Measurements from ENCODE around the gene CYBC1. TPM values are rescaled to one million over a fixed set of nuclear protein-coding genes. Genes with fewer than 3 reads are reported as not detected.

CYBC1 gene
- total RNA-seq, 1 experiment from 2014 or later = 92.4 TPM

- H3K4me3 ChIP-seq (ENCODE audit: low read length) = no peak overlapping the region
- H3K9me3 ChIP-seq (ENCODE audit: low read length) = no peaks in the 10 kb centered on the region
- no peaks in the 10 kb centered on the region for H3K9me2 ChIP-seq (replicated peaks; ENCODE audit: insufficient read depth, low read length)
- H3K27ac ChIP-seq (ENCODE audit: low read length) = no peak overlapping the region
- no peaks in the 10 kb centered on the region for H3K36me3 ChIP-seq (ENCODE audit: insufficient read depth, low read length)
- no peak overlapping the region for H3K9ac ChIP-seq (ENCODE audit: low read length)
- no peaks in the 10 kb centered on the region for H3K27me3 ChIP-seq (ENCODE audit: low read length)
- H3K79me2 ChIP-seq (ENCODE audit: low read length) = no peaks in the 10 kb centered on the region
- no peak overlapping the region for H2AFZ ChIP-seq (ENCODE audit: low read length)
- no peak overlapping the region for H3K4me2 ChIP-seq (ENCODE audit: low read depth, low read length, poor library complexity, severe bottlenecking)
- no peak for DNase-seq
- no peaks in the 10 kb centered on the region; the same call in 1 of the 2 replicates for H4K20me1 ChIP-seq (ENCODE audit: insufficient read depth, low read depth, low read length)
- H3K4me1 ChIP-seq (ENCODE audit: low read length) = peaks cover 17% of the 10 kb centered on the region
These were observed 42.2 kb upstream of the CYBC1 start for GRCh38 chr17:82492643-82493225.

GRCh38 chr17:82491533-82491932 lies 41.0 kb upstream of the CYBC1 start:
- no peaks in the 10 kb centered on the region for H3K79me2 ChIP-seq (ENCODE audit: low read length)
- DNase-seq = no peak
- no peak overlapping the region for H3K4me3 ChIP-seq (ENCODE audit: low read length)
- no peaks in the 10 kb centered on the region for H3K27me3 ChIP-seq (ENCODE audit: low read length)
- no peaks in the 10 kb centered on the region; the same call in 1 of the 2 replicates for H4K20me1 ChIP-seq (ENCODE audit: insufficient read depth, low read depth, low read length)
- H3K9ac ChIP-seq (ENCODE audit: low read length) = no peak overlapping the region
- no peak overlapping the region for H3K27ac ChIP-seq (ENCODE audit: low read length)
- H3K9me2 ChIP-seq (replicated peaks; ENCODE audit: insufficient read depth, low read length) = no peaks in the 10 kb centered on the region
- no peaks in the 10 kb centered on the region for H3K36me3 ChIP-seq (ENCODE audit: insufficient read depth, low read length)
- H3K9me3 ChIP-seq (ENCODE audit: low read length) = no peaks in the 10 kb centered on the region
- peaks cover 8% of the 10 kb centered on the region for H3K4me1 ChIP-seq (ENCODE audit: low read length)
- no peak overlapping the region for H2AFZ ChIP-seq (ENCODE audit: low read length)
- no peak overlapping the region for H3K4me2 ChIP-seq (ENCODE audit: low read depth, low read length, poor library complexity, severe bottlenecking)

- Histone ChIP-seq H3K4me2 (ENCODE audit: low read depth, low read length, poor library complexity, severe bottlenecking) (no peak overlapping the region), H3K36me3 (ENCODE audit: insufficient read depth, low read length) (no peaks in the 10 kb centered on the region), H3K9ac (ENCODE audit: low read length) (no peak overlapping the region), H3K9me2 (replicated peaks; ENCODE audit: insufficient read depth, low read length) (no peaks in the 10 kb centered on the region), H3K9me3 (ENCODE audit: low read length) (no peaks in the 10 kb centered on the region), H3K27ac (ENCODE audit: low read length) (no peak overlapping the region), H3K4me1 (ENCODE audit: low read length) (peaks cover 7% of the 10 kb centered on the region), H2AFZ (ENCODE audit: low read length) (no peak overlapping the region), H3K27me3 (ENCODE audit: low read length) (no peaks in the 10 kb centered on the region), H3K4me3 (ENCODE audit: low read length) (no peak overlapping the region), H3K79me2 (ENCODE audit: low read length) (no peaks in the 10 kb centered on the region), H4K20me1 (ENCODE audit: insufficient read depth, low read depth, low read length) (no peaks in the 10 kb centered on the region; the same call in 1 of the 2 replicates)
- DNase-seq = peak; percentile 27
These were observed 40.6 kb upstream of the CYBC1 start for GRCh38 chr17:82491196-82491530.

DNA sequence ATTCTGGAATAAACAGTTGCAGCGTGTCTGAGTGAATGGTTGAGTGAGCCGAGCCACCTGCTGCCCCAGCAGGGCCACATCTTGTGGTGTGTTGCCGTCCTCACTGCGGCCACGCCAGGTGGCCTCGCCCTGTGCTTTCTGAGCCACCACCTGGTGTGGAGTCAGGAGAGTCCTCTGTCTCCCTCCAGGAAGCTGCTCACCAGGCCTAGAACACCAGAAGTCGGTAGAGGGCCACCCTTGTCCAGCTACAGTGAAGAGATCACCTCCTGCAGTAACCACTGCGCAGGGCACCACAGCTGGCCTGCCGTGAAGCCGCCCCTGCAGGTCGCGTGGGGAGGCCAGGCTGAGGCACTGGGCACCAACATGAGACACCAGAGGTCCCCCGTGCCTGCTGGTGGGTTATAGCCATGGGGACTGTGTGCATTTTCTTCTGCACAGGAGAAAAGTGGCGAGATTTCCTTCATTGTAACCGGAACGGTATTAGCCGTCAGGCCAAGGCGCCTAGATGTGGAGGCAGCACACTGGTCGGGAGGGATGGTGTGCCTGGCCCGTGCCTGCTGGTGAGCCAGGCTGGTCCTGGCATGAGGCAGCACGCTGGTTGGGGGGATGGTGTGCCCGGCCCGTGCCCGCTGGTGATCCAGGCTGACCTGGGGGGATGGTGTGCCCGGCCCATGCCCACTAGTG lies 40.1 kb upstream of the CYBC1 start:
- Histone ChIP-seq H3K27me3 (ENCODE audit: low read length) (no peaks in the 10 kb centered on the region), H3K4me1 (ENCODE audit: low read length) (peaks cover 7% of the 10 kb centered on the region), H3K4me3 (ENCODE audit: low read length) (no peak overlapping the region), H4K20me1 (ENCODE audit: insufficient read depth, low read depth, low read length) (no peaks in the 10 kb centered on the region; the same call in 1 of the 2 replicates), H2AFZ (ENCODE audit: low read length) (no peak overlapping the region), H3K9me3 (ENCODE audit: low read length) (no peaks in the 10 kb centered on the region), H3K4me2 (ENCODE audit: low read depth, low read length, poor library complexity, severe bottlenecking) (no peak overlapping the region), H3K9ac (ENCODE audit: low read length) (no peak overlapping the region), H3K36me3 (ENCODE audit: insufficient read depth, low read length) (no peaks in the 10 kb centered on the region), H3K27ac (ENCODE audit: low read length) (no peak overlapping the region), H3K79me2 (ENCODE audit: low read length) (no peaks in the 10 kb centered on the region), H3K9me2 (replicated peaks; ENCODE audit: insufficient read depth, low read length) (no peaks in the 10 kb centered on the region)
- no peak for DNase-seq

DNA sequence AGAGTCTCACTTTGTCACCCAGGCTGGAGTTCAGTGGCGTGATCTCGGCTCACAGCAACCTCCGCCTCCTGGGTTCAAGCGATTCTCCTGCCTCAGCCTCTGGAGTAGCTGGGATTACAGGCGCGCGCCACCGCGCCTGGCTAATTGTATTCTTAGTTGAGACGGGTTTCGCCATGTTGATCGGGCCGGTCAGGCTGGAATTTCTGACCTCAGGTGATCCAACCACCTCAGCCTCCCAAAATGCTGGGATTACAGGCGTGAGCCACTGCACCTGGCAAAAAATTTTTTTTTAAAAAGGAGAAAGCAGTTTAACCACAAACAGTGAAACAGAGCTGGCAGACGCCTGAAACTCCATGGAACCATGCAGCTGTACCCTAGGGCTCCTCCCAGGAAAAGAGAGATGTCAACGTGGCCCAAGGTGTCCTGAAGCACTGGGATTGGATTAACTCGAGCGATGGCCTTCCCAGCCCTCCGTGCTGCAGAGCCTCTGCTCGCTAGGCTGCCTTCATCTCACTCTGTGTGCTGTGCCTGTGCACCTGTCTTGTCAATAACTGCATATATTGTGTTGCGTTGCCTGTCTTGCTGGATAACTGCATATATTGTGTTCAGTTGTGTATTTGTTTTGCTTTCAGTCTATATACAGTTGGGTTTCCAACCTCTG lies 39.4 kb upstream of the CYBC1 start:
- peaks cover 7% of the 10 kb centered on the region for H3K4me1 ChIP-seq (ENCODE audit: low read length)
- H3K9ac ChIP-seq (ENCODE audit: low read length) = no peak overlapping the region
- H4K20me1 ChIP-seq (ENCODE audit: insufficient read depth, low read depth, low read length) = no peaks in the 10 kb centered on the region; the same call in 1 of the 2 replicates

GRCh38 chr17:82489117-82489516 lies 38.6 kb upstream of the CYBC1 start:
- Histone ChIP-seq H3K4me2 (ENCODE audit: low read depth, low read length, poor library complexity, severe bottlenecking) (no peak overlapping the region), H3K4me1 (ENCODE audit: low read length) (peaks cover 3% of the 10 kb centered on the region), H3K9me2 (replicated peaks; ENCODE audit: insufficient read depth, low read length) (no peaks in the 10 kb centered on the region), H3K27me3 (ENCODE audit: low read length) (no peaks in the 10 kb centered on the region), H3K79me2 (ENCODE audit: low read length) (no peaks in the 10 kb centered on the region), H3K4me3 (ENCODE audit: low read length) (no peak overlapping the region), H3K9me3 (ENCODE audit: low read length) (no peaks in the 10 kb centered on the region), H3K9ac (ENCODE audit: low read length) (no peak overlapping the region), H2AFZ (ENCODE audit: low read length) (no peak overlapping the region), H3K27ac (ENCODE audit: low read length) (no peak overlapping the region), H4K20me1 (ENCODE audit: insufficient read depth, low read depth, low read length) (no peaks in the 10 kb centered on the region; the same call in 1 of the 2 replicates), H3K36me3 (ENCODE audit: insufficient read depth, low read length) (peaks cover 5% of the 10 kb centered on the region; the same call in 1 of the 2 replicates)
- no peak for DNase-seq

More for the DNA sequence above, 39.4 kb upstream of the CYBC1 start:
- Histone ChIP-seq H3K9me2 (replicated peaks; ENCODE audit: insufficient read depth, low read length) (no peaks in the 10 kb centered on the region), H3K27me3 (ENCODE audit: low read length) (no peaks in the 10 kb centered on the region), H3K4me2 (ENCODE audit: low read depth, low read length, poor library complexity, severe bottlenecking) (no peak overlapping the region), H2AFZ (ENCODE audit: low read length) (no peak overlapping the region), H3K36me3 (ENCODE audit: insufficient read depth, low read length) (no peaks in the 10 kb centered on the region), H3K4me3 (ENCODE audit: low read length) (no peak overlapping the region), H3K9me3 (ENCODE audit: low read length) (no peaks in the 10 kb centered on the region), H3K79me2 (ENCODE audit: low read length) (no peaks in the 10 kb centered on the region), H3K27ac (ENCODE audit: low read length) (no peak overlapping the region)
- DNase-seq = no peak

DNA sequence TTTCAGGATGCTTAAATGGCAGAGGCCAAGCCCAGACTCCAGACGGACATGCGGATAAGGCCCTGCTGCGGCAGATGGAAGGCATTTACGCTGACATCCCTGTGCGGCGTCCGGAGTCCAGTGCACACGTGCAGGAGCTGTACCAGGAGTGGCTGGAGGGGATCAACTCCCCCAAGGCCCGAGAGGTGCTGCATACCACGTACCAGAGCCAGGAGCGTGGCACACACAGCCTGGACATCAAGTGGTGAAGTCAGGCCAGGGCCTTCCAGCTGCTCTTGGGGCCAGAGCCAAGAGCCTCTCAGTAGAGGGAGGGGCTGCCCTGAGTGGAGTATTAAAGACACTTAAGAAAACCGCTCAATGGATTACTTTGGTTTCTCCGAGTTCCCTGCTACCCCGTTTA lies 37.4 kb upstream of the CYBC1 start:
- Histone ChIP-seq H3K9me2 (replicated peaks; ENCODE audit: insufficient read depth, low read length) (no peaks in the 10 kb centered on the region), H3K9ac (ENCODE audit: low read length) (no peak overlapping the region), H3K27me3 (ENCODE audit: low read length) (no peaks in the 10 kb centered on the region), H3K4me1 (ENCODE audit: low read length) (no peaks in the 10 kb centered on the region), H4K20me1 (ENCODE audit: insufficient read depth, low read depth, low read length) (no peaks in the 10 kb centered on the region), H3K9me3 (ENCODE audit: low read length) (no peaks in the 10 kb centered on the region), H3K36me3 (ENCODE audit: insufficient read depth, low read length) (peaks cover 8% of the 10 kb centered on the region; the same call in 1 of the 2 replicates), H2AFZ (ENCODE audit: low read length) (no peak overlapping the region), H3K4me2 (ENCODE audit: low read depth, low read length, poor library complexity, severe bottlenecking) (no peak overlapping the region), H3K27ac (ENCODE audit: low read length) (no peak overlapping the region), H3K4me3 (ENCODE audit: low read length) (no peak overlapping the region), H3K79me2 (ENCODE audit: low read length) (no peaks in the 10 kb centered on the region)
- DNase-seq = no peak
